Right lobe of liver (tissue), 6 donors: ENCODE data around the gene RAD1. TPM values are rescaled to one million over a fixed set of nuclear protein-coding genes. Genes with fewer than 3 reads are reported as not detected.

ENCODE experiments used
- ATAC-seq, 4 donors: fragments of 200-7000 bp; cut with Tn5 transposase; one replicate each; pipeline ENCODE4 v1.9.1; 2020; ENCODE audit warnings: mild to moderate bottlenecking in 4 of 4, moderate library complexity in 4 of 4
- DNase-seq, 3 donors: peaks; one replicate each; pipeline ENCODE4 v3.0.0-alpha.2; 2020
- H3K27ac ChIP-seq, 3 donors: fragments of 200-600 bp; one replicate each; pipeline ENCODE4 v1.8.0; 2022
- H3K27me3 ChIP-seq, 2 donors: fragments of 200-600 bp; one replicate each; pipeline ENCODE4 v1.8.0; 2022
- H3K36me3 ChIP-seq, 4 donors: fragments of 200-600 bp; sonication (generic) in 1 of 4; one replicate each; pipeline versions ENCODE4 v1.5.1 to v1.8.0; 2017 to 2022; ENCODE audit warnings: control low read depth in 1 of 4
- H3K4me1 ChIP-seq, 4 donors: fragments of 200-600 bp; sonication (generic) in 1 of 4; one replicate each; pipeline versions ENCODE4 v1.5.1 to v1.8.0; 2017 to 2022; ENCODE audit warnings: control low read depth in 1 of 4
- H3K4me3 ChIP-seq, 3 donors: fragments of 200-600 bp; one replicate each; pipeline ENCODE4 v1.8.0; 2022
- H3K9me3 ChIP-seq, 4 donors: fragments of 200-600 bp; sonication (generic) in 1 of 4; one replicate each; pipeline versions ENCODE4 v1.5.1 to v1.8.0; 2017 to 2022; ENCODE audit warnings: control low read depth in 1 of 4
- CTCF ChIP-seq, 4 donors: fragments of 200-600 bp in 3 of 4; fragments of 450-650 bp in 1 of 4; IDR thresholded peaks; one replicate each; pipeline versions ENCODE4 v1.5.1 to v1.8.0; 2016 to 2022; ENCODE audit warnings: antibody characterized with exemption in 4 of 4, mild to moderate bottlenecking in 2 of 4
- POLR2A ChIP-seq: fragments of 450-650 bp; IDR thresholded peaks from one replicate; pipeline ENCODE4 v1.6.1; 2017; ENCODE audit warnings: antibody characterized with exemption, mild to moderate bottlenecking
- WGBS: methylation state at CpG from one replicate; pipeline ENCODE4 v1.1.6; 2018; ENCODE audit warnings: low coverage, low lambda C conversion rate; ENCODE audit not compliant: insufficient coverage; ENCODE audit errors: missing lambda C conversion rate; 5-methylcytosine and 5-hydroxymethylcytosine counted together
- intact Hi-C, 2 donors: fragments of 100-400 bp; cut with DNase I; formaldehyde crosslinking; loops; one replicate each; pipeline versions ENCODE4 v1.11.2 to v1.14.1; 2022
- long read RNA-seq: library from polyadenylated mRNA; unstranded; transcript quantifications from one replicate; pipeline ENCODE4 v2.0.0, GENCODE V29; 2019
- total RNA-seq, 6 experiments: library from RNA; depleted of rRNA in 2 of 6; stranded (reverse); fragments of >200 nt in 2 of 6; fragmentation: NEBNext Ultra II Directional in 3 of 6; extraction: Animal tissue kit (Norgen Biotek cat#: 25700) in 3 of 6; gene quantifications; one replicate each; pipeline versions ENCODE4 v1.1.0 to v1.2.4, GENCODE V29; 2016 to 2023
- donor health status: DM: no; HTN: yes; CAD: no.
- donor health status: DM: no; HTN: no; CAD: no.
- donor health status: DM: no; HTN: no; CAD: no.
- donor health status: DM: no; HTN: yes; CAD: no.
- donor health status: DM: no; HTN: yes; CAD: no.

The RAD1 gene
- total RNA-seq: 1 to 10 TPM; 4.7 to 9.0 (median 6.2) TPM
- long read RNA-seq, full-length matches to known transcripts: 5 of 5 reads
- long read RNA-seq, partial matches to known transcripts: 0 of 5 reads
- long read RNA-seq, other reads (novel, unspliced or antisense): 0 of 5 reads

GRCh38 chr5:34915139-34915855 is at the start of gene RAD1, which contains the start of gene BRIX1:
Gene RAD1 (minus strand): TSS chr5:34915504. CDS start chr5:34914892, 612 bp downstream.
Gene BRIX1 (plus strand): TSS chr5:34915711. CDS start chr5:34915739, 28 bp downstream.
- H3K9me3 ChIP-seq: no peaks in the 10 kb centered on the region
- H3K4me1 ChIP-seq: peaks cover 0 to 18% (median 8%) of the 10 kb centered on the region in 4 donors
- peak within 1 kb of the TSS; percentile 87 to 96 (median 90) for H3K4me3 ChIP-seq
- TF ChIP-seq CTCF (IDR thresholded peaks at IDR 0.05): peak in 3 of 4 donors; percentile 16 to 28 (median 23)
- peak; percentile 76 for TF ChIP-seq POLR2A
- intact Hi-C loops: no loop called here
- H3K27me3 ChIP-seq: no peaks in the 10 kb centered on the region
- WGBS: under 1% methylated on average over 38 of the region's 67 CpGs
- peaks cover 0 to 29% (median 8%) of the 10 kb centered on the region in 4 donors for H3K36me3 ChIP-seq
- DNase-seq: peak; percentile 97 to 99 (median 98)
- H3K27ac ChIP-seq: peak within 1 kb of the TSS; percentile 60 to 74 (median 69)
- peak; percentile 99 to 100 (median 99) for ATAC-seq

- Histone ChIP-seq H3K9me3 (no peaks in the 10 kb centered on the region), H3K4me1 (peaks cover 0 to 12% (median 3%) of the 10 kb centered on the region in 4 donors), H3K36me3 (peaks cover 0 to 12% (median 0%) of the 10 kb centered on the region in 4 donors), H3K27me3 (no peaks in the 10 kb centered on the region), H3K4me3 (no peak overlapping the region), H3K27ac (no peak overlapping the region)
- no peak for TF ChIP-seq POLR2A
- no peak for TF ChIP-seq CTCF (IDR thresholded peaks at IDR 0.05)
- ATAC-seq (no peak), DNase-seq (no peak)
- WGBS: 33% methylated on average over 1 of the region's 1 CpG
- intact Hi-C loops: no loop called here
Measured at GRCh38 chr5:34959323-34959722, 44.0 kb upstream of the RAD1 start.

GRCh38 chr5:34957857-34958690 is 42.8 kb upstream of the RAD1 start:
- ATAC-seq (peak; percentile 91 to 93 (median 92)), DNase-seq (no peak)
- Histone ChIP-seq H3K27me3 (no peaks in the 10 kb centered on the region), H3K4me1 (peaks cover 0 to 12% (median 3%) of the 10 kb centered on the region in 4 donors), H3K27ac (no peak overlapping the region), H3K36me3 (peaks cover 0 to 20% (median 0%) of the 10 kb centered on the region in 4 donors), H3K4me3 (no peak overlapping the region), H3K9me3 (no peaks in the 10 kb centered on the region)
- TF ChIP-seq CTCF (IDR thresholded peaks at IDR 0.05) (peak; percentile 50 to 65 (median 58)), POLR2A (no peak)
- intact Hi-C loops: no loop called here
- 35% methylated on average over 5 of the region's 5 CpGs for WGBS

GRCh38 chr5:34957321-34957720 is 42.0 kb upstream of the RAD1 start:
- Histone ChIP-seq H3K9me3 (no peaks in the 10 kb centered on the region), H3K36me3 (peaks cover 0 to 22% (median 0%) of the 10 kb centered on the region in 4 donors), H3K4me3 (no peak overlapping the region), H3K27ac (no peak overlapping the region), H3K4me1 (peaks cover 0 to 12% (median 3%) of the 10 kb centered on the region in 4 donors), H3K27me3 (no peaks in the 10 kb centered on the region)
- TF ChIP-seq POLR2A: no peak
- TF ChIP-seq CTCF (IDR thresholded peaks at IDR 0.05): no peak
- intact Hi-C loops: no loop called here
- ATAC-seq (peak; percentile 59 to 90 (median 70)), DNase-seq (no peak)
- 56% methylated on average over 1 of the region's 1 CpG for WGBS
